PC-3 (cell line): ENCODE data around the gene COL16A1. TPM values are rescaled to one million over a fixed set of nuclear protein-coding genes. Genes with fewer than 3 reads are reported as not detected.

Experiments used
- ATAC-seq: fragments of 200-7000 bp; cut with Tn5 transposase; 2 replicates; pipeline ENCODE4 v1.9.1; 2020; ENCODE audit warnings: mild to moderate bottlenecking, moderate library complexity
- BruUV-seq: library from RNA; stranded (reverse); fragments of 400-500 nt; replicated peaks from 2 replicates; lab custom pipeline; 2021; lab: Mats Ljungman, UMichigan
- CTCF ChIA-PET: fragments of 300-600 bp; sonication (Branson Sonifier 250); formaldehyde crosslinking; loops from one replicate; lab custom pipeline; 2022; ENCODE audit warnings: antibody characterized with exemption; lab: Charles Lee
- POLR2A ChIA-PET: fragments of 300-600 bp; sonication (Branson Sonifier 250); formaldehyde crosslinking; loops from one replicate; lab custom pipeline; 2022; ENCODE audit warnings: antibody characterized with exemption; ENCODE audit not compliant: unreplicated experiment; lab: Charles Lee
- DNase-seq: peaks from one replicate; pipeline ENCODE4 v3.0.0-alpha.2; 2015
- H2AFZ ChIP-seq: fragments of 300-600 bp; sonication (generic); 2 replicates; pipeline ENCODE4 v1.6.0; 2016; ENCODE audit warnings: antibody characterized with exemption, low read length
- H3F3A ChIP-seq: fragments of 300-600 bp; sonication (generic); one replicate; pipeline ENCODE4 v1.6.0; 2017; ENCODE audit warnings: antibody characterized with exemption, low read length, control low read depth, mild to moderate bottlenecking; ENCODE audit not compliant: unreplicated experiment
- H3K27ac ChIP-seq: fragments of 300-600 bp; sonication (generic); 2 replicates; pipeline ENCODE4 v1.5.1; 2016; ENCODE audit warnings: mild to moderate bottlenecking, low read length
- H3K27me3 ChIP-seq: fragments of 300-600 bp; sonication (generic); 2 replicates; pipeline ENCODE4 v1.6.1; 2016; ENCODE audit warnings: low read length, mixed read lengths
- H3K36me3 ChIP-seq: fragments of 300-600 bp; sonication (generic); 2 replicates; pipeline ENCODE4 v1.6.1; 2016; ENCODE audit warnings: low read depth, mixed run types, low read length, mixed read lengths
- H3K4me1 ChIP-seq: fragments of 300-600 bp; sonication (generic); 2 replicates; pipeline ENCODE4 v1.5.1; 2016; ENCODE audit warnings: low read length; ENCODE audit not compliant: insufficient read depth
- H3K4me2 ChIP-seq: fragments of 300-600 bp; sonication (generic); 2 replicates; pipeline ENCODE4 v1.6.0; 2016; ENCODE audit warnings: low read length
- H3K4me3 ChIP-seq: fragments of 300-600 bp; sonication (generic); 2 replicates; pipeline ENCODE4 v1.5.1; 2016; ENCODE audit warnings: mild to moderate bottlenecking, low read length, mixed read lengths
- H3K79me2 ChIP-seq: fragments of 300-600 bp; sonication (generic); 2 replicates; pipeline ENCODE4 v1.6.1; 2017; ENCODE audit warnings: low read length, mixed read lengths
- H3K9ac ChIP-seq: fragments of 300-600 bp; sonication (generic); 2 replicates; pipeline ENCODE4 v1.6.0; 2016; ENCODE audit warnings: mild to moderate bottlenecking, low read length
- H3K9me2 ChIP-seq: fragments of 300-600 bp; sonication (generic); replicated peaks from 2 replicates; pipeline ENCODE4 v1.6.1; 2016; ENCODE audit warnings: mixed run types, low read length, mixed read lengths
- H3K9me3 ChIP-seq: fragments of 300-600 bp; sonication (generic); 2 replicates; pipeline ENCODE4 v1.6.1; 2016; ENCODE audit warnings: low read length, mixed read lengths
- H4K20me1 ChIP-seq: fragments of 300-600 bp; sonication (generic); 2 replicates; pipeline ENCODE4 v1.6.1; 2016; ENCODE audit warnings: low read length, mixed read lengths
- EZH2 ChIP-seq: fragments of 300-600 bp; sonication (generic); IDR thresholded peaks from one replicate; pipeline ENCODE4 v1.6.1; 2017; ENCODE audit warnings: antibody characterized with exemption, mild to moderate bottlenecking, low read length; ENCODE audit not compliant: unreplicated experiment
- EZH2phosphoT487 ChIP-seq: fragments of 300-600 bp; sonication (generic); IDR thresholded peaks from 2 replicates; pipeline ENCODE4 v1.6.1; 2018; ENCODE audit warnings: mild to moderate bottlenecking, antibody characterized with exemption, low read length, borderline replicate concordance
- intact Hi-C: fragments of 100-400 bp; cut with micrococcal nuclease; formaldehyde crosslinking; loops from 2 replicates; pipeline ENCODE4 v1.9.0; 2023
- total RNA-seq: library from RNA; depleted of rRNA; stranded (reverse); fragments of >200 nt; gene quantifications from 2 replicates; pipeline ENCODE4 v1.2.3, GENCODE V29; 2014
- TF ChIP-seq, protein P1 (sequence below): fragments of 300-600 bp; sonication (generic); conservative IDR thresholded peaks from 2 replicates; pipeline ENCODE4 v1.5.1; 2017; ENCODE audit warnings: antibody characterized with exemption, low read depth, mild to moderate bottlenecking, low read length

The COL16A1 gene
- total RNA-seq, 1 experiment from 2014 or later: 5.0 TPM

DNA sequence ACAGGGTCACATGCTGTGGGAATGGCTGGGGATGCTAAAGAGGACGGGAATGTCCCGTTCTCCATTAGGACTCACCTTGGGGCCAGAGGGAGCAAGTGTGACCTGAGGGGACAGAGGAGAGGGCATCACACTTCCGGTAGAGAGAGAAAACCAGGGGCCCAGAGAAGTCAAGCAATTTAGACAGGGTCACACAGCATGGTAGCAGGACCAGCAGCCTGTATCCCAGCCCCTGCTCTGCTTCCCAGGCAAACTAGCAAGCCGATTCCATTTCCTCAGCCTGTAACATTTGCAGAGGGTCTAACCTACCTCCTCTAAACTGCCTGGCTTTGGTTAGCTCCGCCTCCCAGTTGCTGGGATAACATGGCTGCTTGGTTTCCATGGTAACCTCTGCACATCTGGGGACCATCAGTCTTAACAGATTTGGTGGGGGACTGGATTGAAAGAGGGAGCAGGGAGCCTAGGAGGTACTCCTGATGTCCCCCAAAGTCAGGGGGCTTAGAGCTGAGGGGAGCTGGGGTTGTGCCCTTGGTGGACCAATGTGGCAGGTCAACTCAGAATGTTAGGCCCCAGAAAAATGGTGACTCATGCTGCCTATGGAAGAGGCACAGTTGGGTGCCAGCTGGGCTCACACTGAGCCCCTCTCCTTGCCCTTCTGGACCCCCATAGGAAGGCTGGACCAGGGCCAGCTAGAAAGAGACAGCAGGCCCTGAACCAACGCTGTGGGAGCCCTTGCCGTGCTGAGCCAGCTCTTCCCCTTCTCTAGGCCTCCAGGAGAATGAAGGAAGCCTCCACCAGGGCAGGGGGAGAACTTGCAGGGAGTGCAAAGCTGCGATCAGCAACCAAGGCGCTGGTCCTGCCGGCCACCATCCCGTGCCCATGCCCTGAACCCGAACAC is 9.5 kb downstream of the COL16A1 start:
- no TSS peak for BruUV-seq
- no peak overlapping the region for H3K9ac ChIP-seq
- no peak overlapping the region for H3K27ac ChIP-seq
- ChIA-PET CTCF (no interaction called here), POLR2A (no interaction called here)
- DNase-seq (no peak), ATAC-seq (no peak)
- no peak overlapping the region for H3K4me2 ChIP-seq
- no peak overlapping the region for H3K4me3 ChIP-seq
- H3F3A ChIP-seq: no peaks in the 10 kb centered on the region
- TF ChIP-seq, protein P1, sequence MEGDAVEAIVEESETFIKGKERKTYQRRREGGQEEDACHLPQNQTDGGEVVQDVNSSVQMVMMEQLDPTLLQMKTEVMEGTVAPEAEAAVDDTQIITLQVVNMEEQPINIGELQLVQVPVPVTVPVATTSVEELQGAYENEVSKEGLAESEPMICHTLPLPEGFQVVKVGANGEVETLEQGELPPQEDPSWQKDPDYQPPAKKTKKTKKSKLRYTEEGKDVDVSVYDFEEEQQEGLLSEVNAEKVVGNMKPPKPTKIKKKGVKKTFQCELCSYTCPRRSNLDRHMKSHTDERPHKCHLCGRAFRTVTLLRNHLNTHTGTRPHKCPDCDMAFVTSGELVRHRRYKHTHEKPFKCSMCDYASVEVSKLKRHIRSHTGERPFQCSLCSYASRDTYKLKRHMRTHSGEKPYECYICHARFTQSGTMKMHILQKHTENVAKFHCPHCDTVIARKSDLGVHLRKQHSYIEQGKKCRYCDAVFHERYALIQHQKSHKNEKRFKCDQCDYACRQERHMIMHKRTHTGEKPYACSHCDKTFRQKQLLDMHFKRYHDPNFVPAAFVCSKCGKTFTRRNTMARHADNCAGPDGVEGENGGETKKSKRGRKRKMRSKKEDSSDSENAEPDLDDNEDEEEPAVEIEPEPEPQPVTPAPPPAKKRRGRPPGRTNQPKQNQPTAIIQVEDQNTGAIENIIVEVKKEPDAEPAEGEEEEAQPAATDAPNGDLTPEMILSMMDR: no peak
- TF ChIP-seq EZH2phosphoT487: no peak
- no peak for TF ChIP-seq EZH2
- H3K36me3 ChIP-seq: no peaks in the 10 kb centered on the region
- no peak overlapping the region for H2AFZ ChIP-seq
- H3K79me2 ChIP-seq: no peaks in the 10 kb centered on the region
- H4K20me1 ChIP-seq: no peaks in the 10 kb centered on the region
- H3K9me2 ChIP-seq: no peaks in the 10 kb centered on the region
- H3K4me1 ChIP-seq: peaks cover 17% of the 10 kb centered on the region
- H3K9me3 ChIP-seq: no peaks in the 10 kb centered on the region
- intact Hi-C loops: no loop called here
- H3K27me3 ChIP-seq: no peaks in the 10 kb centered on the region

DNA sequence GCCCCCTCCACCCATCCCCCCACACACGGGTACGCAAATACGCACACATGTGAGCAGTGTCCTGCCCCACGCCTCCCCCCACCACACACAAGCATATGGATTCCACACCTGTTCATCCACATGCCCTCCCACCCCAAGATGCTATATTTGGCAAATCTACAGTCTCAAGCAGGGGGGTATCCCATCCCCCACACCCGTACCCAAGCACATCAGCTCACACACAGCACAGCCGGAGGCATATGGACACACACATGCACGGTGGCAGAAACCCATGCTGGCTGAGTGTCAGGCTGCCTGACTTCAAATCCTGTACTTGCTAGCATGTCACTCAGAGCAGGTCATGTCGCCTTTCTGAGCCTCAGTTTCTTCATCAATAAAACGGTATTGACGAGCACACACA is 10.6 kb downstream of the COL16A1 start:
- intact Hi-C loops: no loop called here
- ATAC-seq (no peak), DNase-seq (no peak)
- Histone ChIP-seq H3K9me3 (no peaks in the 10 kb centered on the region), H3K9me2 (no peaks in the 10 kb centered on the region), H4K20me1 (no peaks in the 10 kb centered on the region), H3K4me1 (peaks cover 26% of the 10 kb centered on the region), H2AFZ (no peak overlapping the region), H3K36me3 (no peaks in the 10 kb centered on the region), H3K4me2 (no peak overlapping the region), H3K27me3 (no peaks in the 10 kb centered on the region), H3K4me3 (no peak overlapping the region), H3K79me2 (no peaks in the 10 kb centered on the region), H3K9ac (no peak overlapping the region), H3F3A (no peaks in the 10 kb centered on the region), H3K27ac (no peak overlapping the region)
- ChIA-PET CTCF (no interaction called here), POLR2A (no interaction called here)
- TF ChIP-seq EZH2phosphoT487 (no peak), EZH2 (no peak)
- TF ChIP-seq, protein P1: no peak
- no TSS peak for BruUV-seq

DNA sequence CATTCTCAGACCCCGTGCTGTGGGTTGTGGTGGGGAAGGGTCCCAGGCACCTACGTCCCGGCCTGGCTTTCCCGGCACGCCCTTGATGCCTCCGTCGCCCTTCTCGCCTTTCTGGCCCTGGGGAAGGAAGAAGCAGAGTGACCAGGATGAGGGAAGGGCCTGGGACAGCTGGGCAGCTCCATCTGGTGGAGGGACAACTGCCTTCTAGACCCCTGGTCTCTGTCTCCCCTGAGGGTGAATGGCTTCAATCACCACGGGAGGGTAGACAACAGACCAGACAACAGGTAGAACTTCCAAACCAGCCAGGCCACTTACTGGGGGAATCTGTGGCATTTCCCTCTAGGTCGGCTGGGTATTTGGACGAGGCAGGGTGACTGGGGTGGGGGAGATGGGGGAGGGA is 11.9 kb downstream of the COL16A1 start:
- Histone ChIP-seq H3K4me2 (no peak overlapping the region), H3K4me1 (peaks cover 27% of the 10 kb centered on the region), H3K36me3 (no peaks in the 10 kb centered on the region), H3K27me3 (no peaks in the 10 kb centered on the region), H3F3A (no peaks in the 10 kb centered on the region), H3K27ac (no peak overlapping the region), H2AFZ (no peak overlapping the region), H3K9me3 (no peaks in the 10 kb centered on the region), H3K79me2 (no peaks in the 10 kb centered on the region), H3K4me3 (no peak overlapping the region), H3K9ac (no peak overlapping the region), H4K20me1 (no peaks in the 10 kb centered on the region), H3K9me2 (no peaks in the 10 kb centered on the region)
- ChIA-PET CTCF (no interaction called here), POLR2A (interaction anchor here (0.7 kb wide), 1 partner anchor 429 kb away, joined by 3 read pairs; no protein-coding TSS in a partner anchor)
- ATAC-seq: no peak
- intact Hi-C loops: no loop called here
- TF ChIP-seq EZH2phosphoT487 (no peak), EZH2 (no peak)
- TF ChIP-seq, protein P1: no peak
- BruUV-seq: no TSS peak
- no peak for DNase-seq
